ENCODE results near the gene DNM2.
"Not testable (repeated sequence)": the region's sequence is repeated elsewhere in the genome, so short reads cannot be mapped to it uniquely, and the experiment has no call there.

DNM2 gene

GRCh38 chr19:10854350-10855089, 136.6 kb downstream of the DNM2 start:
- no peaks in the 10 kb centered on the region for H3K9me3 ChIP-seq (ENCODE audit: control insufficient read depth, low read depth, low read length)
- no peaks in the 10 kb centered on the region for H3K4me1 ChIP-seq (ENCODE audit: control insufficient read depth, low read depth, low read length)
- no peak overlapping the region for H3K9ac ChIP-seq (ENCODE audit: low read length)
- H3K27me3 ChIP-seq (ENCODE audit: control insufficient read depth, insufficient read depth, low read length): no peaks in the 10 kb centered on the region
- H3K36me3 ChIP-seq (ENCODE audit: control insufficient read depth, low read depth, low read length): no peaks in the 10 kb centered on the region
- no peak overlapping the region for H3K4me3 ChIP-seq (ENCODE audit: low read length)
- no peak overlapping the region for H3K27ac ChIP-seq (ENCODE audit: low read length)

DNA sequence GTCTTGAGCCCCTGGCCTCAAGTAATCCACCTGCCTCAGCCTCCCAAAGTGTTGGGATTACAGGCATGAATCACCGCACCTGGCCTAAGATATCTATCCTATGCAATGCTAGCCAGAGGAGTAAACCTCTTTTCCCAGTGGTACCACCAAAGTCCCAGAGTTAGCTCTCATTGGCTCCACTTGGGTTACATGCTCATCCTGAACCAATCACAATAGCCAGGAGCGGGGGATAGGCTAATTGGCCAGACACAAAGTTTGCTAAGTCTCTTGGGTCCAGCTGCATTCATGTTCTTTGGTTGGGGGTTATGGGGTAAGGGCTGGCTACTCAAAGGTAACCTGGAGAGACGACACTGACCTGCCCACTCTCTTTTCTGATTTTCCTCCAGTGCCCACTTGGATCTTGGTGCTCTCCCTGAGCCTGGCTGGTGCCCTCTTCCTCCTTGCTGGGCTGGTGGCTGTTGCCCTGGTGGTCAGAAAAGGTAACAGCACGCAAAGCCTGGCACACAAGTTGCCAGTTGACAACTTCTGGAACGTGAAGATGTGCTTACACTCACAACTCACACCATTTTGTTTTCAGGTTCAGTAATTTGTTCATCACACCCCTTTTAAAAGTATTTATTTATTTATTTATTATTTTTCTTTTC, 138.1 kb downstream of the DNM2 start:
- no peaks in the 10 kb centered on the region for H3K36me3 ChIP-seq (ENCODE audit: control insufficient read depth, low read depth, low read length)
- H3K27ac ChIP-seq (ENCODE audit: low read length): no peak overlapping the region
- H3K27me3 ChIP-seq (ENCODE audit: control insufficient read depth, insufficient read depth, low read length): no peaks in the 10 kb centered on the region
- H3K9me3 ChIP-seq (ENCODE audit: control insufficient read depth, low read depth, low read length): no peaks in the 10 kb centered on the region
- H3K4me1 ChIP-seq (ENCODE audit: control insufficient read depth, low read depth, low read length): no peaks in the 10 kb centered on the region
- H3K4me3 ChIP-seq (ENCODE audit: low read length): no peak overlapping the region
- H3K9ac ChIP-seq (ENCODE audit: low read length): no peak overlapping the region

GRCh38 chr19:10856899-10857298, 139.0 kb downstream of the DNM2 start:
- not testable (repeated sequence) for H3K9me3 ChIP-seq (ENCODE audit: control insufficient read depth, low read depth, low read length); H3K27me3 ChIP-seq (ENCODE audit: control insufficient read depth, insufficient read depth, low read length); H3K9ac ChIP-seq (ENCODE audit: low read length); H3K4me1 ChIP-seq (ENCODE audit: control insufficient read depth, low read depth, low read length); H3K4me3 ChIP-seq (ENCODE audit: low read length); H3K36me3 ChIP-seq (ENCODE audit: control insufficient read depth, low read depth, low read length); H3K27ac ChIP-seq (ENCODE audit: low read length)

GRCh38 chr19:10858204-10858828, 140.4 kb downstream of the DNM2 start:
- H3K27me3 ChIP-seq (ENCODE audit: control insufficient read depth, insufficient read depth, low read length): no peaks in the 10 kb centered on the region
- H3K4me3 ChIP-seq (ENCODE audit: low read length): no peak overlapping the region
- H3K9ac ChIP-seq (ENCODE audit: low read length): no peak overlapping the region
- H3K27ac ChIP-seq (ENCODE audit: low read length): no peak overlapping the region
- no peaks in the 10 kb centered on the region for H3K36me3 ChIP-seq (ENCODE audit: control insufficient read depth, low read depth, low read length)
- H3K4me1 ChIP-seq (ENCODE audit: control insufficient read depth, low read depth, low read length): no peaks in the 10 kb centered on the region
- no peaks in the 10 kb centered on the region for H3K9me3 ChIP-seq (ENCODE audit: control insufficient read depth, low read depth, low read length)

GRCh38 chr19:10861103-10861651, 143.3 kb downstream of the DNM2 start:
- H3K4me1 ChIP-seq (ENCODE audit: control insufficient read depth, low read depth, low read length): no peaks in the 10 kb centered on the region
- H3K4me3 ChIP-seq (ENCODE audit: low read length): no peak overlapping the region
- no peak overlapping the region for H3K9ac ChIP-seq (ENCODE audit: low read length)
- H3K27me3 ChIP-seq (ENCODE audit: control insufficient read depth, insufficient read depth, low read length): no peaks in the 10 kb centered on the region
- H3K27ac ChIP-seq (ENCODE audit: low read length): no peak overlapping the region
- H3K9me3 ChIP-seq (ENCODE audit: control insufficient read depth, low read depth, low read length): no peaks in the 10 kb centered on the region
- no peaks in the 10 kb centered on the region for H3K36me3 ChIP-seq (ENCODE audit: control insufficient read depth, low read depth, low read length)

DNA sequence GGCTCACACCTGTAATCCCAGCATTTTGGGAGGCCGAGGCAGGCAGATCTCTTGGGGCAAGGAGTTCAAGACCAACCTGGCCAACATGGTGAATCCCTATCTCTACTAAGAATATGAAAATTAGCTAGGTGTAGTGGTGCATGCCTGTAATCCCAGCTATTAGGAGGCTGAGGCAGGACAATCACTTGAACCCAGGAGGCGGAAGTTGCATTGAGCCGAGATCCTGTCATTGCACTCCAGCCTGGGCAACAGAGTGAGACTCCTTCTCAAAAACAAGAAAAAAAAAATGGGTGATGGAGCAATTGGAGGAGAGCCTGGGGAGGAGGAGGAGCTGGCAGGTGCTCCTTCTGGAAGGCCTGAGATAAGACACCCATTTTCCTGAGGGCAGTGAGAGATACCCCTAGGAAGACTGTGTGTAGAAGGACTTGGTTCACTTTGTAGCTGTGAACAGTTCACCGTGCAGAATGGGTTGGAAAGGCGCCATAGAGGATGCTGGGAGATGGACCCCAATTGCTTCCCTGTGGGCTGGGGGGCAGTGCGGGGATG, 144.8 kb downstream of the DNM2 start:
- Histone ChIP-seq H3K27ac (ENCODE audit: low read length) (no peak overlapping the region), H3K27me3 (ENCODE audit: control insufficient read depth, insufficient read depth, low read length) (no peaks in the 10 kb centered on the region), H3K9ac (ENCODE audit: low read length) (no peak overlapping the region), H3K4me3 (ENCODE audit: low read length) (no peak overlapping the region), H3K9me3 (ENCODE audit: control insufficient read depth, low read depth, low read length) (no peaks in the 10 kb centered on the region), H3K36me3 (ENCODE audit: control insufficient read depth, low read depth, low read length) (no peaks in the 10 kb centered on the region), H3K4me1 (ENCODE audit: control insufficient read depth, low read depth, low read length) (no peaks in the 10 kb centered on the region)

GRCh38 chr19:10863107-10863717, 145.3 kb downstream of the DNM2 start:
- no peaks in the 10 kb centered on the region for H3K4me1 ChIP-seq (ENCODE audit: control insufficient read depth, low read depth, low read length)
- no peak overlapping the region for H3K4me3 ChIP-seq (ENCODE audit: low read length)
- H3K27me3 ChIP-seq (ENCODE audit: control insufficient read depth, insufficient read depth, low read length): no peaks in the 10 kb centered on the region
- no peaks in the 10 kb centered on the region for H3K9me3 ChIP-seq (ENCODE audit: control insufficient read depth, low read depth, low read length)
- H3K27ac ChIP-seq (ENCODE audit: low read length): no peak overlapping the region
- H3K9ac ChIP-seq (ENCODE audit: low read length): no peak overlapping the region
- no peaks in the 10 kb centered on the region for H3K36me3 ChIP-seq (ENCODE audit: control insufficient read depth, low read depth, low read length)

DNA sequence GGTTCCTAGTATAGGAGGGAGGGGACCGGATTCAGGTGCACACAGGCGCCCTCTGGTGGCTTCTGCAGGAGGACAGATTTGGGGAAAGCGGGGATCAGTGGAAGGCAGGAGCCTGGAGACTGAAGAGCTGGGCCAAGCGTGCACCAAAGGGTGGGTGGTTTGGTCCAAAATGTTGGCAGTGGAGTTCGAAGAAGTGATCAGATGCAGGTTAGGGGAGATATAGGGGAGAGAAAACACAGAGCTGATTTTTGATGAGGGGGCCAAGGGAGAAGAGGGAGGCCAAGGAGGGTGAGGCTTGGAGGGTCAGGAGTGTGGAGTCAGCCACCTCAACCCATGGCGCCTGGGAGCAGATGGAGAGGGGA, 146.6 kb downstream of the DNM2 start:
- Histone ChIP-seq H3K9ac (ENCODE audit: low read length) (no peak overlapping the region), H3K4me3 (ENCODE audit: low read length) (no peak overlapping the region), H3K27ac (ENCODE audit: low read length) (no peak overlapping the region), H3K9me3 (ENCODE audit: control insufficient read depth, low read depth, low read length) (no peaks in the 10 kb centered on the region), H3K4me1 (ENCODE audit: control insufficient read depth, low read depth, low read length) (no peaks in the 10 kb centered on the region), H3K27me3 (ENCODE audit: control insufficient read depth, insufficient read depth, low read length) (no peaks in the 10 kb centered on the region), H3K36me3 (ENCODE audit: control insufficient read depth, low read depth, low read length) (no peaks in the 10 kb centered on the region)

- no peak overlapping the region for H3K9ac ChIP-seq (ENCODE audit: low read length)
- no peaks in the 10 kb centered on the region for H3K9me3 ChIP-seq (ENCODE audit: control insufficient read depth, low read depth, low read length)
- H3K4me3 ChIP-seq (ENCODE audit: low read length): no peak overlapping the region
- H3K4me1 ChIP-seq (ENCODE audit: control insufficient read depth, low read depth, low read length): no peaks in the 10 kb centered on the region
- H3K36me3 ChIP-seq (ENCODE audit: control insufficient read depth, low read depth, low read length): no peaks in the 10 kb centered on the region
- H3K27ac ChIP-seq (ENCODE audit: low read length): no peak overlapping the region
- no peaks in the 10 kb centered on the region for H3K27me3 ChIP-seq (ENCODE audit: control insufficient read depth, insufficient read depth, low read length)
Observed at GRCh38 chr19:10866495-10866894, 148.6 kb downstream of the DNM2 start.

- H3K4me3 ChIP-seq (ENCODE audit: low read length): no peak overlapping the region
Observed at GRCh38 chr19:10868872-10869547, 151.1 kb downstream of the DNM2 start.

DNA sequence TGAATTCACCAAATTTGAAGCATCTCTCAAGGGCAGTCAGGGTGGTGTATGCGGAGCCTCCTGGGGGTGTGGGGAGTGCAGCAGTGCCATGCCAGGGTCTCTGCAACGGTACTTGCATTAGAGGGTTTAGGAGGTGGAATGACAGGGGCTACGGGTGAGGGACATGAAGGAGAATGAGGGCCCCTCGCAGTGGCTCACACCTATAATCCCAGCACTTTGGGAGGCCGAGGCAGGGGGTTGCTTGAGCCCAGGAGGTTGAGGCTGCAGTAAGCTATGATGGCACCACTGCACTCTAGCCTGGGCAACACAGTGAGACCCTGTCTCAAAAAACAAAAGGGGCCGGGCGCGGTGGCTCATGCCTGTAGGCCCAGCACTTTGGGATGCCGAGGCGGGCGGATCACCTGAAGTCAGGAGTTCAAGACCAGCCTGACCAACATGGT, 152.0 kb downstream of the DNM2 start:
- H3K27me3 ChIP-seq (ENCODE audit: control insufficient read depth, insufficient read depth, low read length); H3K9me3 ChIP-seq (ENCODE audit: control insufficient read depth, low read depth, low read length); H3K4me1 ChIP-seq (ENCODE audit: control insufficient read depth, low read depth, low read length); H3K36me3 ChIP-seq (ENCODE audit: control insufficient read depth, low read depth, low read length); H3K9ac ChIP-seq (ENCODE audit: low read length); H3K27ac ChIP-seq (ENCODE audit: low read length); H3K4me3 ChIP-seq (ENCODE audit: low read length): not testable (repeated sequence)

More at GRCh38 chr19:10868872-10869547, 151.1 kb downstream of the DNM2 start:
- H3K9me3 ChIP-seq (ENCODE audit: control insufficient read depth, low read depth, low read length): no peaks in the 10 kb centered on the region
- no peak overlapping the region for H3K9ac ChIP-seq (ENCODE audit: low read length)
- no peaks in the 10 kb centered on the region for H3K27me3 ChIP-seq (ENCODE audit: control insufficient read depth, insufficient read depth, low read length)
- no peak overlapping the region for H3K27ac ChIP-seq (ENCODE audit: low read length)
- H3K4me1 ChIP-seq (ENCODE audit: control insufficient read depth, low read depth, low read length): peaks cover 6% of the 10 kb centered on the region
- no peaks in the 10 kb centered on the region for H3K36me3 ChIP-seq (ENCODE audit: control insufficient read depth, low read depth, low read length)

All from iPS-18a (cell line).